Jurkat, Clone E6-1 (cell line): ENCODE data around the gene SKOR2.
"Not testable (repeated sequence)": the region's sequence is repeated elsewhere in the genome, so short reads cannot be mapped to it uniquely, and the experiment has no call there.

Experiments used
- DNase-seq: peaks from one replicate; pipeline ENCODE4 v3.0.0-alpha.2; 2011; ENCODE audit warnings: low read depth, low spot score
- H3K4me3 ChIP-seq: 2 replicates; pipeline ENCODE4 v1.5.1; 2011; ENCODE audit warnings: mild to moderate bottlenecking, low read length, control low read depth, moderate library complexity

SKOR2 gene

DNA sequence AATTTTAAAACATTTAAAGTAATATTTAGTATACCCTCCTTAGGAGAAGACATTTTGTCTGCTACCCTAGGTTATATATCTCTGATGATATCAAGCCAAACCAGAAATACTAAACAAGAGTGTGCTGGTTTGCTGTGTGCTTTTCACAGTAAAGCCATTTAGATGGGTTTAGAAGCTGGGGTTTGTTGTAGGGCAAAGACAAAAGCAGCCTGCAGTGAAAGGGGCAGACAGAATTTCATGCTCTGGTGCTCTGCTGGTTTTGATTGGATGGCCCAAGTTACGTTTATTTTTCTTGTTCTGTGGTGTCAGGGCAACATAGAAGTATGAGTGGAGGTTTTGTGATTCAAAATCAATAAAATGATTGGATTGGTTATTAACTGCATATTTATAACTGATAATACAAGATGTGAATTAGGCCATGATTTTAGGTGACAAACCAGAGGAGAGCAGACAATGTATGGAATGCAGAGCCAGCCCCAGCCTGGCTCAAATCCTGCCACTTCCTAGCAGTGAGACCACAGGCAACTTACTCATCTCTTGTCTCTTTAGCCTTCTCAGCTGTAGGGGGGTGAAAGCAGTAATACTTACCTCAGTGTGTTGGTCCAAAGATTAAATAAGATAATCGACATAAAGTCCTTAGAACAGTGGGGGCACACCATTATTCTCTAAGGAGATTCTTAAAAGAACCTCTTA, 44.4 kb downstream of the SKOR2 start:
- H3K4me3 ChIP-seq = no peak overlapping the region
- no peak for DNase-seq

DNA sequence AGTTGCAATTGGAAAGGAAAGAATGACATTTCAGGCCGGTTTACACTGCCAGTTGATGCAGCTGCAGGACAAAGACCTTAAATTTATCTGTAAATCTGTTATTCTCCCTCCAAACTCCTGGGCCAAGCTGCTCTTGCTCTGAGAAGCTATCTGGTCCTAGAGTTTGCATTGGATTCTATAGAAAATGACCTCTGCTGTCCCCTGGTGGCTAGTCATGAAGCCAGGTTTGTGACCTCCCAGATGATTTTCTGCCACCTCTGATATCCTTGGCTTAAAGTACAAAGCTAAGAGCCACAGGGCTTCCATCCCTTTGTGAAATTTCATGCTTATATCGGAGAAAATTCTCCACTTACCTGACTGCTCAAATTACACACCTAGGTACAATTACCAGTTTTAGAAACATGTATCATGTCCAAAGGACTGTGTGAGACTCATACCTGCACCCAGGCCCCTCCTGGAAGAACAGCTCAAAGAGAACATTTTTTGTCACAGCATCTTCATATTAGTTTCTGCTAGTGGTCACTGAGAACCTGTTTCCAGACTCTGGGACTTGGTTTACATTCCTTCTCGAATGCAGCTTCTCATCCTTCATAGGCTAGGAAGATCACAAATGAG, 46.4 kb downstream of the SKOR2 start:
- no peak for DNase-seq
- H3K4me3 ChIP-seq = no peak overlapping the region

DNA sequence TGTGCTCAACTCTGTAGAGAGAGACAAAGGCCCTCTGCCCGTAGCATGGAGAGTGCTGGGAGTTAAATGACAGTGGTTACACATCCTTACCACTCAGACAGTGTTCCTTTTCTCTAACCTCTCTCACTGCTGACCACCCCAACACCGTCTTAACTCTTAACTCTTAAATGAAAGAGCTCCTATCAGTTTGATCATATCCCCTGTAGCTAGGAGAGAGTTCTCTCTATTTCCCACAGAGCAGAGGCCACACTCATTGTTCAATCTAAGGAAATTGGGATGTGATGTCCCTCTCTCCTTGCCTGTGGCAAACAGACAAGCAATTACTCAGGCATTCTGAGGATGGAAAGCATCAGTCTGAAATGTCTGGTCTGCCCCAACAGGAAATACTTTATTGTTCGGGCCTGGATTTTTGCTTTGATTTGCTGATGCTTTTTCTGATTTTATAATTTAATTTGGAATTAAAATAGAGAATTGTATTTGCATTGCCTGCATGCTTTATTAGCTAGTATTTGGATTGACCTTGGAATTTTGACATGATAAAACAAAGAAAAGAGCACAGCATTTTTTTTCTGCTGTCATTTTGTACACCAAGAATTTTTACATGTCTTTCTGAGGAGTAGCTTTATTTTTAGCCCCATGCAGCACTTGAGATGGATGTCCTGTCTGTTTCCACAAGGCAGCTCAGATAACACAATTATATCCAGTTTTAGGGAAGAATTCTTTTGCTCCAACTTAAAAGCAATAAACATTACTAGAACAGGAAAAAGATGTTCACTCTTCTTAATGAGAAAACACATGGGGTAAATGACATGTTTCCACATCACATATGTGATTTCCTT, 47.6 kb downstream of the SKOR2 start:
- no peak overlapping the region for H3K4me3 ChIP-seq
- no peak for DNase-seq

DNA sequence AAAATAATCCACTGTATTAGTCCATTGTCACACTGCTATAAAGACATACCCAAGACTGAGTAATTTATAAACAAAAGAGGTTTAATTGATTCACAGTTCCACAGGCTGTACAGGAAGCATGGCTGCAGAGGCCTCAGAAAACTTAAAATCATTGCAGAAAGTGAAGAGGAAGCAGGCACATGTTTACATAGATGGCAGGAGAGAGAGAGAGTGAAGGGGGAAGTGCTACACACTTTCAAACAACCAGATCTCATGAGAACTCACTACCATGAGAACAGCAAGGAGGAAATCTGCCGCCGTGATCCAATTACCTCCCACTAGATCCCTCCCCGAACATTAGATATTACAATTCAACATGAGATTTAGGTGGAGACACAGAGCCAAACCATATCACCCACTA, 55.5 kb downstream of the SKOR2 start:
- not testable (repeated sequence) for DNase-seq, H3K4me3 ChIP-seq

DNA sequence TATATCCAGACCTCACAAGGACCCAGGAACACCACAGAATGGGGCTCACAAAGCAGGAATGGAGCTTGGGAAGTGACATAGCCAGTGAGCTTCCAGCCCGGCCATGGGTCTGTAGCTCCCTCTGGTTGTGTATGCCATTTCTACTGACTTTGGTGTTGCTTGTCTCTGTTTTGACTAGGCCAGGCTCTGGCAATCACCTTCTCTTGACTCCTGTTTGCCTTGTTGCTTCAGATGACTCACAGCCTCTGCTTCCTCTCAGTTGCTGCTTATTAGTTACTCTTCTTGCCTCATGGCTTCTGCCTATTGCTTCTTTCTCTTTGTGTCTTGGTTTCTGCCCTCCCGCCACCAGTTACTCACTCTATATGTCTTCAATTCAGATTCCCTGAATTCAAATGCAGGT, 59.5 kb downstream of the SKOR2 start:
- DNase-seq = no peak
- no peak overlapping the region for H3K4me3 ChIP-seq

DNA sequence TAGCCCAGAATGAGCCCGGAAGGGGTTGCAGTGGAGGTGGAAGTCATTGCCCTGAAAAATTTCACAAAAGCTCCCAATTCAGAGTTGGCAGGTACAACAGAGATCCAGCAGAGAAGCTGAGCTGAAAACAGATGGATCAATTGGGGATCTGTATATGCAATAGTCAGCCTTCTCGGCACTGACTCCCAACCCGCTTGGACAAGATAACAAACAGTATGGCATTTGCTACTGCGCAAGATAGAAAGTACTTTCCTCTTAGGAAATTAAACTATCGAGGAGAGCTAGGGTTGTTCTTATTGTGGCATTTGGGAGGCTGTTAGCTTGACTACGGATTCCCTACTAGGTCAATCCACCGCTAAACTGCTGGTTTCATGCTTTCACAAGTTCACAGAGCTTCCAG, 63.7 kb downstream of the SKOR2 start:
- DNase-seq = no peak

DNA sequence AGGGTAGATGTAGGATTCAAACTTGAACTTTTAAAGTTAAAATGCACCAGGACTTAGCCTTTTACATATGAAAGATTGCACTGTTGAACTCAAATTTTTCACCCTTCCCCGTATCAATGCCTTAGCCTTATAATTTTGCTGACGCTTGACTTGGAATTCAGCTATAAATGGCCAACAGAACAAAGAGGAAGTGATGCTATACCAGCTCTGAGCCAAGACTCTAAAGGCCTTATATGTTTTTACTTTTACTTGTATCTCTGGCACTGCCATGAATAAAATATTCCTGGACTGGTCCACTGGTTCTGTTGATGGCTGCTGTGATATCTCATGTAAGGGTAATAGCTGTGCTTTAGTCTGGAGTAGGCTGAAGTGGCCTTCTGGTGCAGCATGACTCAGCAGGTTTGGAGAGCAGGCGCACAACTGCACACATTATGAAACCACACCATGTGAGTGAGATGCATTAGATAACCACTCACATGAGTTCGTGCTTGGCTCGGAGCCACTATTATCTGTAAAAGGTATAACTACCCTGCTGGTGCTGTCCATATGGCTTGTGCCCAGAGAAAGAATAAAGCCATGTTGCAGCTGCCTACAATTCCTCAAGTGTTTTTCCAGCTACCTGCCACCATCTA, 66.9 kb downstream of the SKOR2 start:
- DNase-seq = peak; percentile 44
- H3K4me3 ChIP-seq = no peak overlapping the region

More for the DNA sequence above, 63.7 kb downstream of the SKOR2 start:
- H3K4me3 ChIP-seq = no peak overlapping the region

DNA sequence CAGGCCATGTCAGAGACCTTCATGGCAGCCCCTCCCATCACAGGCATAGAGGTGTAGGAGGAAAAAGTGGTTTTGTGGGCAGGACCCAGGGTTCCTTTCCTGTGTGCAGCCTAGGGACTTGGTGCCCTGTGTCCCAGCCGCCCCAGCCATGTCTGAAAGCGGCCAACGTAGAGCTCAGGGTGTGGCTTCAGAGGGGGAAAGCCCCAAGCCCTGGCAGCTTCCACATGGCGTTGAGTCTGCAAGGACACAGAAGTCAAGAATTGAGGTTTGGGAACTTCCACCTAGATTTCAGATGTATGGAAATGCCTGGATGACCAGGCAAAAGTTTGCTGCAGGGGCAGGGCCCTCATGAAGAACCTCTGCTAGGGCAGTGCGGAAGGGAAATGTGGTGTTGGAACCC, 69.3 kb downstream of the SKOR2 start:
- not testable (repeated sequence) for DNase-seq, H3K4me3 ChIP-seq

DNA sequence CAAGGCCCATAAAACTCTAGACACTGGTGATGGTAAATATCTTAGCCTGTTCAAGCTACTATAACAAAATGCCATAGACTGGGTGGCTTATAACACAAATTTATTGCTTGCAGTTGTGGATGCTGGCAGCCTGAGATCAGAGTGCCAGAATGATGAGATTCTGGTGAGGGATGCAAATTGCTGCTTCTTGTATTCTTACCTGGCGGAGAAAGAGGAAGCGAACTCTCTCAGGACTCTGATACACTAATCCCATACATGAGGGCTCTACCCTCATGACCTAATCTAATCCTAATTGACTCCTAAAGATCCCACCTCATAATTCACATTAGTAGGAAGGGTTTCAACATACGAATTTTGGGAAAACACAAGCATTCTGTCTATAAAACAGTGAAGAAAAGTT, 70.7 kb downstream of the SKOR2 start:
- no peak overlapping the region for H3K4me3 ChIP-seq

DNA sequence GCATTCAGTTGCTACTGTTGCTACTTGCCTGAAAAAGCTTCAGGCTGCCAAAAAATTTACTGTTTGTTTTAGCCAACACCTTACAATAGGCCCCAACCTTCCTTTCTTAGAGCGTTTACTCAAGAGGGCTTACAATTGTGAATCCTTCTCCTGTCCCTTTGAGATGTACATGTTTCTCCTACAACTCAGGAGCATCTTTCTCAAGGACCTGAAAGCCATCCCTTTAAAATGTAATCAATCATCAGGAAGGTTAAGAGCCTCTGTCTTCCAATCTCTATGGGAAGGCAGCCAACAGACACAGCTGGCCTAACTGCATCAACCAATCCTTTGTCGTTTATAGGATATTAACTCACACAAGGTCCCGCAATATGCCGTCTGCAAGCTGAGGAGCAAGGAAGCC, 71.9 kb downstream of the SKOR2 start:
- DNase-seq = no peak
- H3K4me3 ChIP-seq = no peak overlapping the region

More for the DNA sequence above, 70.7 kb downstream of the SKOR2 start:
- DNase-seq = no peak

DNA sequence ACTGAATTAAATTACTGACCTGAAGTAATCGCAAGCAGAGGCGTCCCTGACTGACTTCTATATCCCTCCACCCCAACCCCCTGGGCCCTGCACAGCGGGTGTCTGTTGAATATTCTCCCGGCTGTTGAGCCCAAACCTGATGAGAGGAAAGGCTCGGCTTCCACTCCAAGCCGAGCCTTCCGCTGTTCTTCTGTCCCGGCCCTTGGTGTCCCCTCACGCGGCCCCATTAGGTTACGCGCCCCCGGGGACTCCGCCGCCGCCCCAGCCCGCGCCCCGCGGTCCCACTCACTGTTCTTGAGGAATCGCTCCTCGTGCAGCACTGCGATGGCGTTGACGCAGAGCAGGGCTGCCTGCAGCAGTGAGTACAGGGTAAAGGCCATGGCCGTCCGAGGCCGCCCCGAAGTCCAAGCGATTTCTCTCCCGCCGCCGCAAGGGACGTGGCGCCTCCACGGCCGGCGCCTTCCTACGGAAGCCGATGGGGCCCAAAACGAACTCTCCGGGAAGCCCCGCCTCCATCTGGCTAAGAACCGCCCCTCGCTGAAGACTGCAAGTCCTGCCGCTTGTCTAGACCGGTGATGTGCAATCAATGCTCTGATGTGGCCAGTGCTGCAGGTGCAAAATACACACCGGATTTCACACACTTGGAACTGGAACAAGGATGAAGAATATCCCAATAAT, 75.4 kb downstream of the SKOR2 start, which contains the start of gene IER3IP1:
Gene IER3IP1, minus strand, starts transcription at position 467 of the 678 bp plus-strand sequence. Its CDS starts 87 bp downstream, at position 380.
- peak; percentile 78 for DNase-seq
- H3K4me3 ChIP-seq = peak within 1 kb of the TSS; percentile 91

DNA sequence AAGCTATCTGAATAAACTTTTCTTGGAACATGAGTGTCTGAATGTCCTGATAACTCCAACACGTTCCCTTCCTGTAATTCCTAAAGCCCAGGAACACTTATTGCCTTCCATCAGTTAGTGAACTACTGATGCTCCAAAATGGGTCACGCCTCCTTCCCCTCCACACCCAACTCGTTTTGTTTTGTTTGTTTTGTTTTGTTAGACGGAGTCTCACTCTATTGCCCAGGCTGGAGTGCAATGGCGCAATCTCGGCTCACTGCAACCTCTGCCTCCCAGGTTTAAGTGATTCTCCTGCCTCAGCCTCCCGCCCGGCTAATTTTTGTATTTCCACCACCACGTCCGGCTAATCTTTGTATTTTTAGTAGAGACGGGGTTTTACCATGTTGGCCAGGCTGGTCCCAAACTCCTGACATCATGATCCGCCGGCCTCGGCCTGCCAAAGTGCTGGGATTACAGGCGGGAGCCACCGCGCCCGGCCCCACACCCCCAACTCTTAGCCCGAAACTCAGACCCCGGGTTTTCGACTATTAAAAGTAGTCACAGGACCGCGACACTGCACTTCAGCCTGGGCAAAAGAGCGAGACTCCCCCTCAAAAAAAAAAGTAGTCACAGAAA, 76.1 kb downstream of the SKOR2 start:
- DNase-seq = no peak
- peak overlapping the region; percentile 91 for H3K4me3 ChIP-seq

DNA sequence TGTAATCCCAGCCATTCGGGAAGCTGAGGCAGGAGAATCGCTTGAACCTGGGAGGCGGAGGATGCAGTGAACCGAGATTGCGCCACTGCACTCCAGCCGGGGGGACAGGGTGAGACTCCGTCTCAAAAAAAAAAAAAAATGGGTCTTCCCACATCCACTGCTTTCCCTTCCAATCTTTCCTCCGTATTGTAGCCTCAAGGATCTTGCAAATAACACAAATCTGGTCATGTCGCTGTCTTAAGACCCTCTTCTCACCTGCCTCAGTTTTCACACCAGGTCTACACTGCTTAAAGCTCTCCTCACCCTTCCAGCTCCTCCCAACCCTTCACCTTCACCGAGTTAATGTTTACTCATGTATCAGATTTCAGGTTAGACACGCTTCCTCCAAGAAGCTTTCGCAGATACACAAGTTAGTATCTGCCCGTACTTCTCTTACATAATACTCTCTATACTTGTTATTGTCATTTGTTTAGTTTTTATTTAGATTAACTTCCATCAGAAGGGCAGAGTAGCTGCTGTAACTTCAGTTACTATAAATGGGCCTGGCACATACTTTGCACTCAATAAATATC, 76.8 kb downstream of the SKOR2 start:
- no peak for DNase-seq
- H3K4me3 ChIP-seq = peak overlapping the region; percentile 91

DNA sequence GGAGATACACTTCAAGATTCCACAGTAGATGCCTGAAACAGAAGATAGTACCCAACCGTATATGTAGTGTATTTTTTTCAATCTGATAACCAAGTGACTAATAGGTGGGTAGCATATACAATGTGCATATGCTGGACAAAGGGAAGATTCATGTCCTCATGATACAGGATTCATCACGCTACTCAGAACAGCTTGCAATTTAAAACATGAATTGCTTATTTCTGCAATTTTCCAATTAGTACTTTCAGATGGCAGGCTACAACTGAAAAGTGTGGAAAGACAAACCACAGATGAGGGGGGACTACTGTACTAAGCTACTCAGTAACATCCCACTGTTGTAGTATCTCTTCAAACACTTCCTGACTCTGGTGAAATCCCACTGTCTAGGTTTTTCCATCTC, 79.0 kb downstream of the SKOR2 start:
- DNase-seq = no peak
- H3K4me3 ChIP-seq = no peak overlapping the region

DNA sequence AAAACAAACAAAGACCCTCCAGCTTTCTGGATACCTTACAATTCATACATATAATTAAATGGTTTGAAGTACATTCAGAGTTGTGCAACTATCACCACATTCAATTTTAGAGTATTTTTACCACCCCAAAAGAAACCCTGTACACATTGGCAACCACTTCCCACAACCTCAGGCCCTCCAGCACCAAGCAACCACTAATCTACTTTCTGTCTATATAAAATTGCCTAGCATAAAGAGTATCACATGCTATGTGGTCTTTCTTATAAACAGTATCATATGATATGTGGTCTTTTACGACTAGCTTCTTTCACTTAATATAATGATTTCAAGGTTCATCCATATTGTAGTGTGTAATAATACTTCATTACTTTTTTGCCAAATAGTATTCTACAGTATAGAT, 82.5 kb downstream of the SKOR2 start:
- peak; percentile 40 for DNase-seq
- H3K4me3 ChIP-seq = no peak overlapping the region

DNA sequence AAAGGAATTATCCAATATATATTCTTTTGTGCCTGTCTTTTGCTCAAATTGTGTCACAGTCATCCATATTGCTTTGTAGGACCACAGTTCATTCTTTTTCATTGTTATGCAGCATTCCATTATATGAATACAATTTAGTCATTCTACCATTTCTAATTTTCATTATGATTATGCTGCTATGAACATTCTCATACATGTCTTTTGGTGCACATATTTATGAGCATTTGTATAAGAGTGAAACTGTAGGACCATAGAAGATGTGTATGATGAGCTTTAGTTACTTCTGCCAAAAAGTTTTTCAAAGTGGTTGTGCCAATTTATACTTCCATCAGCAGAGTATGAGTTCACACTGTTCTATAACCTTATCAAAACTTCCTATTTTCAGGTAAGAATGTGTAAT, 83.0 kb downstream of the SKOR2 start:
- no peak for DNase-seq
- no peak overlapping the region for H3K4me3 ChIP-seq

DNA sequence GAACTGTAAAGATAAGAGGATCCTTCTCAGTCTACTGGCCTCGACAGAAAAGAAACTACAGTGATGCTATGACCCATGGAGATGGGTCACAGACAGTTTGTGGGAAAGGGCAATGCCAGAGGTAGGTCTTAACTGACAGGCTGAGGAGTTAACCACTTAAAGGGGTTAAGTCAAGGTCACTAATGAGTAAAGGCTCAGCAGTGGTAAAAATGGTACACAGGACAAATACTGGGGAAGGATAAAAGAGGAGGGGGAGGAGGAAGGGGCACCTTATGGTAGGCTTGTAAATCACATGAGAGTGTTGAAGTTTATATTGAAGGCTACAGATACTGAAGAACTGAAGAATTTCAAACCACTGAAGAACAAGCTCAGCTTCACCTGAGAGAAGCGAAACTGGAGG, 85.2 kb downstream of the SKOR2 start:
- DNase-seq = no peak
- no peak overlapping the region for H3K4me3 ChIP-seq

DNA sequence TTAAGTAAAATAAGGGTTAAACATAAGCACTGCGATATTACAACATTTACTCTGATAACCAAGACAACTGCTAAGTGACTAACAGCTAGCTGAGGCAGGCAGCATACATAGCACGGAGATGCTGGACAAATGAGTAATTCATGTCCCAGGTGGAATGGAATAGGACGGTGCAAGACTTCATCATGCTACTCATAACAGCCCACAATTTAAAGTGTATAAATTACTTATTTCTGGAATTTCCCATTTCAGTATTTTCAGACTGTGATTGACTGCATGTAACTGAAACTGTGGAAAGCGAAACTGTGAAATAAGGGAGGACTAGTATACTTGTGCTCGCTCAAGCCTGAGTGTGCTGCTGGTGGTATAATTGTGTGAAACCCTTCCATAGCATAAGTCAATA, 88.2 kb downstream of the SKOR2 start:
- no peak for DNase-seq
- no peak overlapping the region for H3K4me3 ChIP-seq
